Neural progenitor cell (in vitro differentiated cells): ENCODE measurements around the gene C1GALT1. TPM values are rescaled to one million over a fixed set of nuclear protein-coding genes. Genes with fewer than 3 reads are reported as not detected.

Experiments
- DNase-seq: peaks from one replicate; pipeline ENCODE4 v3.0.0-alpha.2; 2016; ENCODE audit warnings: low spot score
- H2AFZ ChIP-seq: fragments of 200-600 bp; sonication (generic); replicated peaks from 2 replicates; pipeline ENCODE4 v1.6.1; 2016; ENCODE audit warnings: antibody characterized with exemption
- H3F3A ChIP-seq: fragments of 200-600 bp; sonication (generic); 2 replicates; pipeline ENCODE4 v1.6.1; 2016; ENCODE audit warnings: antibody characterized with exemption, low read depth
- H3K27ac ChIP-seq: fragments of 200-600 bp; sonication (generic); 2 replicates; pipeline ENCODE4 v1.5.1; 2016; ENCODE audit warnings: mild to moderate bottlenecking
- H3K27me3 ChIP-seq: fragments of 200-600 bp; sonication (generic); 2 replicates; pipeline ENCODE4 v1.6.1; 2016; ENCODE audit warnings: mild to moderate bottlenecking, moderate library complexity
- H3K36me3 ChIP-seq: fragments of 200-600 bp; sonication (generic); 2 replicates; pipeline ENCODE4 v1.5.1; 2016
- H3K4me1 ChIP-seq: fragments of 200-600 bp; sonication (generic); 2 replicates; pipeline ENCODE4 v1.6.1; 2016; ENCODE audit warnings: mixed run types
- H3K4me2 ChIP-seq: fragments of 200-600 bp; sonication (generic); 2 replicates; pipeline ENCODE4 v1.6.1; 2016
- H3K4me3 ChIP-seq: fragments of 200-600 bp; sonication (generic); 2 replicates; pipeline ENCODE4 v1.5.1; 2016
- H3K79me2 ChIP-seq: fragments of 200-600 bp; sonication (generic); 2 replicates; pipeline ENCODE4 v1.6.1; 2016; ENCODE audit warnings: low read depth
- H3K9ac ChIP-seq: fragments of 200-600 bp; sonication (generic); 2 replicates; pipeline ENCODE4 v1.6.1; 2016
- H3K9me3 ChIP-seq: fragments of 200-600 bp; sonication (generic); 2 replicates; pipeline ENCODE4 v1.5.1; 2016; ENCODE audit warnings: low read depth
- H4K20me1 ChIP-seq: fragments of 200-600 bp; sonication (generic); 2 replicates; pipeline ENCODE4 v1.6.1; 2016; ENCODE audit warnings: low read depth
- H3K27ac Mint-ChIP-seq: 3 replicates; pipeline ENCODE4 v1.8.0; 2021; ENCODE audit warnings: mixed read lengths
- H3K27me3 Mint-ChIP-seq: 2 replicates; pipeline ENCODE4 v1.8.0; 2022; ENCODE audit warnings: low read depth, mild to moderate bottlenecking, inconsistent platforms, moderate library complexity, mixed read lengths; ENCODE audit not compliant: insufficient read depth
- H3K36me3 Mint-ChIP-seq: 3 replicates; pipeline ENCODE4 v1.8.0; 2021; ENCODE audit warnings: mixed read lengths
- H3K4me1 Mint-ChIP-seq: 3 replicates; pipeline ENCODE4 v1.8.0; 2021; ENCODE audit warnings: mixed read lengths
- H3K4me3 Mint-ChIP-seq: 3 replicates; pipeline ENCODE4 v1.8.0; 2021; ENCODE audit warnings: mild to moderate bottlenecking, moderate library complexity, mixed read lengths
- H3K9me3 Mint-ChIP-seq: 3 replicates; pipeline ENCODE4 v1.8.0; 2020; ENCODE audit warnings: mixed read lengths
- CTCF ChIP-seq: fragments of 200-600 bp; sonication (generic); IDR thresholded peaks from 2 replicates; pipeline ENCODE4 v1.5.1; 2017; ENCODE audit warnings: antibody characterized with exemption, mild to moderate bottlenecking
- EZH2 ChIP-seq: fragments of 200-600 bp; sonication (generic); IDR thresholded peaks from 2 replicates; pipeline ENCODE4 v1.6.1; 2017; ENCODE audit warnings: antibody characterized with exemption, mild to moderate bottlenecking, moderate library complexity
- EZH2phosphoT487 ChIP-seq: fragments of 200-600 bp; sonication (generic); IDR thresholded peaks from 2 replicates; pipeline ENCODE4 v1.6.1; 2017; ENCODE audit warnings: antibody characterized with exemption
- total RNA-seq: library from RNA; depleted of rRNA; stranded (reverse); fragments of >200 nt; gene quantifications from 2 replicates; pipeline ENCODE4 v1.2.3, GENCODE V29; 2015; ENCODE audit warnings: low replicate concordance

Gene C1GALT1
- total RNA-seq, 1 donor from 2014 or later = 59.2 TPM

GRCh38 chr7:7146837-7147236 is 35.5 kb upstream of the C1GALT1 start:
- Histone ChIP-seq H3K27ac (no peak overlapping the region), H3K79me2 (no peaks in the 10 kb centered on the region), H3K4me2 (no peak overlapping the region), H3K9me3 (no peaks in the 10 kb centered on the region), H2AFZ (no peak overlapping the region), H3K4me3 (no peak overlapping the region), H3K9ac (no peak overlapping the region), H3K4me1 (no peaks in the 10 kb centered on the region), H4K20me1 (no peaks in the 10 kb centered on the region), H3K36me3 (no peaks in the 10 kb centered on the region), H3K27me3 (no peaks in the 10 kb centered on the region), H3F3A (no peaks in the 10 kb centered on the region)
- Mint-ChIP-seq H3K4me1 (no peaks in the 10 kb centered on the region), H3K27ac (no peak overlapping the region), H3K27me3 (no peaks in the 10 kb centered on the region), H3K36me3 (no peaks in the 10 kb centered on the region), H3K4me3 (no peak overlapping the region), H3K9me3 (peaks cover 10% of the 10 kb centered on the region)
- DNase-seq = no peak
- TF ChIP-seq EZH2 (no peak), CTCF (no peak), EZH2phosphoT487 (no peak)

- no peaks in the 10 kb centered on the region for H3K4me1 Mint-ChIP-seq
- TF ChIP-seq EZH2 (no peak), CTCF (no peak), EZH2phosphoT487 (no peak)
- no peak for DNase-seq
- Histone ChIP-seq H3K4me3 (no peak overlapping the region), H3K4me1 (no peaks in the 10 kb centered on the region), H3K79me2 (no peaks in the 10 kb centered on the region), H3K27me3 (no peaks in the 10 kb centered on the region), H3K9me3 (no peaks in the 10 kb centered on the region), H4K20me1 (no peaks in the 10 kb centered on the region), H2AFZ (no peak overlapping the region), H3K27ac (no peak overlapping the region), H3F3A (no peaks in the 10 kb centered on the region), H3K36me3 (no peaks in the 10 kb centered on the region), H3K9ac (no peak overlapping the region), H3K4me2 (no peak overlapping the region)
- H3K36me3 Mint-ChIP-seq = no peaks in the 10 kb centered on the region
- no peak overlapping the region for H3K27ac Mint-ChIP-seq
- H3K27me3 Mint-ChIP-seq = peaks cover 3% of the 10 kb centered on the region
- no peak overlapping the region for H3K4me3 Mint-ChIP-seq
- peaks cover 8% of the 10 kb centered on the region for H3K9me3 Mint-ChIP-seq
These were observed 33.4 kb upstream of the C1GALT1 start for GRCh38 chr7:7148798-7149481.

GRCh38 chr7:7151285-7151684 is 31.1 kb upstream of the C1GALT1 start:
- H3K27ac ChIP-seq = no peak overlapping the region
- peaks cover 18% of the 10 kb centered on the region for H3K9me3 Mint-ChIP-seq
- H3K9me3 ChIP-seq = no peaks in the 10 kb centered on the region
- H3K79me2 ChIP-seq = no peaks in the 10 kb centered on the region
- no peak overlapping the region for H3K4me2 ChIP-seq
- no peaks in the 10 kb centered on the region for H3K27me3 ChIP-seq
- H3K4me3 ChIP-seq = no peak overlapping the region
- no peaks in the 10 kb centered on the region for H3F3A ChIP-seq
- peaks cover 6% of the 10 kb centered on the region for H3K27me3 Mint-ChIP-seq
- H2AFZ ChIP-seq = no peak overlapping the region
- H3K4me1 Mint-ChIP-seq = no peaks in the 10 kb centered on the region
- no peak for TF ChIP-seq EZH2
- no peak for TF ChIP-seq EZH2phosphoT487
- no peak for TF ChIP-seq CTCF
- no peaks in the 10 kb centered on the region for H4K20me1 ChIP-seq
- no peak overlapping the region for H3K27ac Mint-ChIP-seq
- no peak overlapping the region for H3K9ac ChIP-seq
- H3K36me3 Mint-ChIP-seq = no peaks in the 10 kb centered on the region
- H3K4me3 Mint-ChIP-seq = no peak overlapping the region
- peaks cover 5% of the 10 kb centered on the region for H3K4me1 ChIP-seq
- no peaks in the 10 kb centered on the region for H3K36me3 ChIP-seq
- DNase-seq = no peak
